Nephron progenitor cell (in vitro differentiated cells): ENCODE measurements around the gene MYH10.

Experiments
- DNase-seq: peaks from one replicate; pipeline ENCODE4 v3.0.0; 2021
- H3K27ac Mint-ChIP-seq: 2 replicates; pipeline ENCODE4 v1.8.0; 2021; ENCODE audit warnings: mild to moderate bottlenecking, moderate library complexity, mixed read lengths
- H3K27me3 Mint-ChIP-seq: 2 replicates; pipeline ENCODE4 v1.8.0; 2021; ENCODE audit warnings: mild to moderate bottlenecking, low read depth, mixed read lengths; ENCODE audit not compliant: poor library complexity
- H3K36me3 Mint-ChIP-seq: 2 replicates; pipeline ENCODE4 v1.8.0; 2021; ENCODE audit warnings: low read depth, mixed read lengths
- H3K4me1 Mint-ChIP-seq: 2 replicates; pipeline ENCODE4 v1.8.0; 2021; ENCODE audit warnings: mixed read lengths
- H3K4me3 Mint-ChIP-seq: 2 replicates; pipeline ENCODE4 v1.8.0; 2021; ENCODE audit warnings: mild to moderate bottlenecking, moderate library complexity, mixed read lengths
- H3K9me3 Mint-ChIP-seq: 2 replicates; pipeline ENCODE4 v1.8.0; 2021; ENCODE audit warnings: mild to moderate bottlenecking, moderate library complexity, mixed read lengths
- TF ChIP-seq, protein P1 (sequence below): fragments of 200-600 bp; sonication (generic); IDR thresholded peaks from 2 replicates; pipeline ENCODE4 v1.5.0; 2021; ENCODE audit warnings: antibody characterized with exemption

MYH10 gene

GRCh38 chr17:8610558-8610957 lies 20.0 kb downstream of the MYH10 start:
- peaks cover 30% of the 10 kb centered on the region for H3K4me1 Mint-ChIP-seq
- no peak overlapping the region for H3K27ac Mint-ChIP-seq
- TF ChIP-seq, protein P1, sequence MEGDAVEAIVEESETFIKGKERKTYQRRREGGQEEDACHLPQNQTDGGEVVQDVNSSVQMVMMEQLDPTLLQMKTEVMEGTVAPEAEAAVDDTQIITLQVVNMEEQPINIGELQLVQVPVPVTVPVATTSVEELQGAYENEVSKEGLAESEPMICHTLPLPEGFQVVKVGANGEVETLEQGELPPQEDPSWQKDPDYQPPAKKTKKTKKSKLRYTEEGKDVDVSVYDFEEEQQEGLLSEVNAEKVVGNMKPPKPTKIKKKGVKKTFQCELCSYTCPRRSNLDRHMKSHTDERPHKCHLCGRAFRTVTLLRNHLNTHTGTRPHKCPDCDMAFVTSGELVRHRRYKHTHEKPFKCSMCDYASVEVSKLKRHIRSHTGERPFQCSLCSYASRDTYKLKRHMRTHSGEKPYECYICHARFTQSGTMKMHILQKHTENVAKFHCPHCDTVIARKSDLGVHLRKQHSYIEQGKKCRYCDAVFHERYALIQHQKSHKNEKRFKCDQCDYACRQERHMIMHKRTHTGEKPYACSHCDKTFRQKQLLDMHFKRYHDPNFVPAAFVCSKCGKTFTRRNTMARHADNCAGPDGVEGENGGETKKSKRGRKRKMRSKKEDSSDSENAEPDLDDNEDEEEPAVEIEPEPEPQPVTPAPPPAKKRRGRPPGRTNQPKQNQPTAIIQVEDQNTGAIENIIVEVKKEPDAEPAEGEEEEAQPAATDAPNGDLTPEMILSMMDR, result no peak
- H3K9me3 Mint-ChIP-seq, result peaks cover 52% of the 10 kb centered on the region
- no peaks in the 10 kb centered on the region for H3K27me3 Mint-ChIP-seq
- no peak for DNase-seq
- H3K4me3 Mint-ChIP-seq, result no peak overlapping the region
- H3K36me3 Mint-ChIP-seq, result peaks cover 80% of the 10 kb centered on the region

DNA sequence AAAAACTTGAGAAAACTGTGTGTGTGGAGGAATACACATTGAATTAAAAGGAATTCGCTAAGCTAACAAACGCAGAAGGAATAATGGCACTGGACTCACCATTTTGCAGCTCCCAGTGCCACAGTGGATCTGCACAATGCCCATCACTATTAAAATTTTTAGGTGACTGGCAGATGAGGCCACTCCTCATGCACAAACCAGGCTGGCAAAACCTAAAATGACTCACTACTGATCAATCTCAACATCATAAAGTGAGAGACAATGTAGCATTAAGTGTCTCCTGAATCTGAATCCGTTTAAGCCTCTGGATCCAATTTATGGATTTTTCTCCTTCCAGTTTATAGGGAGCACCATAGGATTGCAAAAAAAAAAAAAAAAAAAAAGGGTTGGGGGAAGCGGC lies 20.6 kb downstream of the MYH10 start:
- DNase-seq, result no peak
- Mint-ChIP-seq H3K4me3 (no peak overlapping the region), H3K36me3 (peaks cover 80% of the 10 kb centered on the region), H3K9me3 (peaks cover 48% of the 10 kb centered on the region), H3K27ac (no peak overlapping the region), H3K4me1 (peaks cover 30% of the 10 kb centered on the region), H3K27me3 (no peaks in the 10 kb centered on the region)
- TF ChIP-seq, protein P1, result no peak

GRCh38 chr17:8608001-8608400 lies 22.5 kb downstream of the MYH10 start:
- TF ChIP-seq, protein P1, result no peak
- DNase-seq, result no peak
- Mint-ChIP-seq H3K9me3 (peaks cover 32% of the 10 kb centered on the region), H3K4me3 (peak overlapping the region; percentile 1), H3K27ac (no peak overlapping the region), H3K36me3 (peaks cover 64% of the 10 kb centered on the region), H3K4me1 (peaks cover 30% of the 10 kb centered on the region), H3K27me3 (no peaks in the 10 kb centered on the region)

- H3K27me3 Mint-ChIP-seq, result no peaks in the 10 kb centered on the region
- H3K4me1 Mint-ChIP-seq, result peaks cover 30% of the 10 kb centered on the region
- DNase-seq, result no peak
Measured at GRCh38 chr17:8606401-8606800, 24.1 kb downstream of the MYH10 start.

GRCh38 chr17:8602679-8603078 lies 27.8 kb downstream of the MYH10 start:
- H3K9me3 Mint-ChIP-seq, result no peaks in the 10 kb centered on the region
- H3K4me3 Mint-ChIP-seq, result no peak overlapping the region
- H3K27ac Mint-ChIP-seq, result no peak overlapping the region
- no peak for DNase-seq
- peaks cover 16% of the 10 kb centered on the region for H3K4me1 Mint-ChIP-seq
- no peaks in the 10 kb centered on the region for H3K27me3 Mint-ChIP-seq
- H3K36me3 Mint-ChIP-seq, result peaks cover 19% of the 10 kb centered on the region
- TF ChIP-seq, protein P1, result no peak

More at GRCh38 chr17:8606401-8606800, 24.1 kb downstream of the MYH10 start:
- H3K9me3 Mint-ChIP-seq, result peaks cover 18% of the 10 kb centered on the region
- TF ChIP-seq, protein P1, result no peak
- peak overlapping the region; percentile 87 for H3K27ac Mint-ChIP-seq
- peaks cover 48% of the 10 kb centered on the region for H3K36me3 Mint-ChIP-seq
- no peak overlapping the region for H3K4me3 Mint-ChIP-seq

DNA sequence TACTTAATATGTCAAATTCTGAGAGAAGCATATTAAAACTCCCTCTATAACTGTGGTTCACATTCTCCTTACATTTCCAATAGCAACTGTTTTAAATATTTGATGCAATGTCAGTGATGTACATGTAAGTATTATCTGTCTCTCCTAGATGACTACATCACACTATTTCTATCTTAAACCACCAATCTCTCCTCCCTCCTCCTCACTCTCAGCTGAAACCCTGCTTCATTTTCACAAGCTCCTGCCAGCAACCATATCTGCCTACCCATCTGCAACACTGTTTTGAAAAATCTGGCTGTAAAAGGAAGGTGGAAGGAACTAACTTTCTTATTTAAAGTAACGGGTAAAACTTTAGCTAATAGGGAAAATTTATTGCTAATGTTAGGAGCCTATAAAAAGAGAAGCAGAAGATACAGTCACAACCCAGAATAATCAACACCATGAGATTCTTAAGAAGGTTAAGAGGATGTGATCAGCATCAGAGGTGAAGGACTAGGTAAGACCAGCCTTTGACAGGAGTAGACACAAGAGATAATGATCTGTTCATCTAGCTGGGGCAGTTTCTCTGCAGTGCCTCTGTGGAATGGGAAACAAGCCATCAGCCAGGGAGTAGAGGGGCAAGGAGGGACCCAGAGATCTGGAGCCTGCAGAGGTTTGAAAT lies 31.0 kb downstream of the MYH10 start:
- TF ChIP-seq, protein P1, result no peak
- no peak for DNase-seq
- Mint-ChIP-seq H3K9me3 (peaks cover 3% of the 10 kb centered on the region), H3K27ac (no peak overlapping the region), H3K4me1 (no peaks in the 10 kb centered on the region), H3K4me3 (no peak overlapping the region), H3K27me3 (no peaks in the 10 kb centered on the region), H3K36me3 (peaks cover 28% of the 10 kb centered on the region)
